A673 (cell line): Measurements from ENCODE around the gene JAKMIP1. TPM values are rescaled to one million over a fixed set of nuclear protein-coding genes. Genes with fewer than 3 reads are reported as not detected.

ENCODE experiments used
- BruUV-seq: library from RNA; stranded (reverse); fragments of 400-500 nt; replicated peaks from 2 replicates; lab custom pipeline; 2021; lab: Mats Ljungman, UMichigan
- CTCF ChIA-PET: fragments of 300-600 bp; sonication (Branson Sonifier 250); formaldehyde crosslinking; loops from one replicate; lab custom pipeline; 2022; ENCODE audit warnings: antibody characterized with exemption; lab: Charles Lee
- POLR2A ChIA-PET: fragments of 300-600 bp; sonication (Branson Sonifier 250); formaldehyde crosslinking; loops from one replicate; lab custom pipeline; 2022; ENCODE audit warnings: antibody characterized with exemption; ENCODE audit not compliant: low non-redundant PET; lab: Charles Lee
- DNase-seq: peaks from one replicate; pipeline ENCODE4 v3.0.0-alpha.2; 2015; ENCODE audit warnings: low spot score
- H3K27ac ChIP-seq: fragments of 200-600 bp; sonication (generic); 2 replicates; pipeline ENCODE4 v1.5.1; 2016; ENCODE audit warnings: mixed run types, low read depth, mild to moderate bottlenecking, mixed read lengths, antibody characterized with exemption, low read length; ENCODE audit not compliant: poor library complexity, severe bottlenecking
- H3K27me3 ChIP-seq: fragments of 200-600 bp; sonication (generic); replicated peaks from 2 replicates; pipeline ENCODE4 v1.6.1; 2017; ENCODE audit warnings: mixed run types, low read depth, mild to moderate bottlenecking, mixed read lengths, antibody characterized with exemption, low read length; ENCODE audit not compliant: insufficient read depth, poor library complexity
- H3K36me3 ChIP-seq: fragments of 200-600 bp; sonication (generic); 2 replicates; pipeline ENCODE4 v1.6.1; 2016; ENCODE audit warnings: mixed run types, mild to moderate bottlenecking, mixed read lengths, antibody characterized with exemption, low read length; ENCODE audit not compliant: insufficient read depth, poor library complexity, severe bottlenecking
- H3K4me1 ChIP-seq: fragments of 200-600 bp; sonication (generic); 2 replicates; pipeline ENCODE4 v1.6.1; 2017; ENCODE audit warnings: mixed run types, mild to moderate bottlenecking, mixed read lengths, antibody characterized with exemption, low read length; ENCODE audit not compliant: insufficient read depth, poor library complexity, severe bottlenecking
- H3K4me3 ChIP-seq: fragments of 200-600 bp; sonication (generic); 2 replicates; pipeline ENCODE4 v1.5.1; 2016; ENCODE audit warnings: low read depth, mixed run types, mild to moderate bottlenecking, mixed read lengths, low read length; ENCODE audit not compliant: poor library complexity, severe bottlenecking
- H3K9me3 ChIP-seq: fragments of 200-600 bp; sonication (generic); 2 replicates; pipeline ENCODE4 v1.6.1; 2016; ENCODE audit warnings: mixed run types, low read depth, mild to moderate bottlenecking, mixed read lengths, antibody characterized with exemption, low read length; ENCODE audit not compliant: poor library complexity, severe bottlenecking
- EZH2 ChIP-seq: fragments of 200-600 bp; sonication (generic); IDR thresholded peaks from 2 replicates; pipeline ENCODE4 v1.6.1; 2017; ENCODE audit warnings: borderline replicate concordance, low read depth, mild to moderate bottlenecking, mixed read lengths, antibody characterized with exemption, low read length; ENCODE audit not compliant: poor library complexity, severe bottlenecking
- intact Hi-C: fragments of 100-400 bp; cut with micrococcal nuclease; formaldehyde crosslinking; loops from one replicate; pipeline ENCODE4 v1.10.0; 2022; ENCODE audit not compliant: unreplicated experiment
- total RNA-seq: library from RNA; stranded (reverse); gene quantifications from 2 replicates; pipeline ENCODE4 v1.2.3, GENCODE V29; 2021
- TF ChIP-seq, protein P1 (sequence below): fragments of 300-800, 200-600 bp; sonication (generic); conservative IDR thresholded peaks from 2 replicates; pipeline ENCODE4 v1.5.1; 2017; ENCODE audit warnings: low read depth, mild to moderate bottlenecking, antibody characterized with exemption, low read length, moderate library complexity, mixed read lengths

The JAKMIP1 gene
- total RNA-seq, 1 experiment from 2014 or later = not detected

DNA sequence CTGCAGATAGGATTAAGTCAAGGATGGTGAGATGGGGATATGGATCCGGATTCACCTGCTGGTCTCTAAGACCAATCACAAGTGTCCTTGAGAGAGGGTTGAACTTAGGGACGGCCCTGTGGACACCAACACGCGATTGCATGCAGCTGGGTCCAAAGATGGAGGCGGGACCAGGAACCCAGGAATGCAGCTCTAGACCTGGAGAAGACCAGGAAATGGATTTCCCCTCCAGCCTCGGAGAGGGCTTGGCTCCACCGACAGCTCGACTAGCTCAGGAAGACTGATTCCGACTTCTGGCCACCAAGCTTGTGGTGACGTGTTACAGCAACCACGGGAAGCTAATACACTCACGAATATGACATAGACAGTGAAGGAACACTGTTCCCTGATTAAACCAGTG lies 186.8 kb downstream of the JAKMIP1 start:
- BruUV-seq = no TSS peak
- Histone ChIP-seq H3K36me3 (no peaks in the 10 kb centered on the region), H3K4me3 (no peak overlapping the region), H3K27ac (no peak overlapping the region), H3K9me3 (no peaks in the 10 kb centered on the region), H3K4me1 (no peaks in the 10 kb centered on the region), H3K27me3 (peaks cover 23% of the 10 kb centered on the region)
- intact Hi-C loops = no loop called here
- DNase-seq = no peak
- POLR2A ChIA-PET = no interaction called here
- TF ChIP-seq EZH2 = no peak
- TF ChIP-seq, protein P1, sequence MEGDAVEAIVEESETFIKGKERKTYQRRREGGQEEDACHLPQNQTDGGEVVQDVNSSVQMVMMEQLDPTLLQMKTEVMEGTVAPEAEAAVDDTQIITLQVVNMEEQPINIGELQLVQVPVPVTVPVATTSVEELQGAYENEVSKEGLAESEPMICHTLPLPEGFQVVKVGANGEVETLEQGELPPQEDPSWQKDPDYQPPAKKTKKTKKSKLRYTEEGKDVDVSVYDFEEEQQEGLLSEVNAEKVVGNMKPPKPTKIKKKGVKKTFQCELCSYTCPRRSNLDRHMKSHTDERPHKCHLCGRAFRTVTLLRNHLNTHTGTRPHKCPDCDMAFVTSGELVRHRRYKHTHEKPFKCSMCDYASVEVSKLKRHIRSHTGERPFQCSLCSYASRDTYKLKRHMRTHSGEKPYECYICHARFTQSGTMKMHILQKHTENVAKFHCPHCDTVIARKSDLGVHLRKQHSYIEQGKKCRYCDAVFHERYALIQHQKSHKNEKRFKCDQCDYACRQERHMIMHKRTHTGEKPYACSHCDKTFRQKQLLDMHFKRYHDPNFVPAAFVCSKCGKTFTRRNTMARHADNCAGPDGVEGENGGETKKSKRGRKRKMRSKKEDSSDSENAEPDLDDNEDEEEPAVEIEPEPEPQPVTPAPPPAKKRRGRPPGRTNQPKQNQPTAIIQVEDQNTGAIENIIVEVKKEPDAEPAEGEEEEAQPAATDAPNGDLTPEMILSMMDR = no peak
- CTCF ChIA-PET = no interaction called here

DNA sequence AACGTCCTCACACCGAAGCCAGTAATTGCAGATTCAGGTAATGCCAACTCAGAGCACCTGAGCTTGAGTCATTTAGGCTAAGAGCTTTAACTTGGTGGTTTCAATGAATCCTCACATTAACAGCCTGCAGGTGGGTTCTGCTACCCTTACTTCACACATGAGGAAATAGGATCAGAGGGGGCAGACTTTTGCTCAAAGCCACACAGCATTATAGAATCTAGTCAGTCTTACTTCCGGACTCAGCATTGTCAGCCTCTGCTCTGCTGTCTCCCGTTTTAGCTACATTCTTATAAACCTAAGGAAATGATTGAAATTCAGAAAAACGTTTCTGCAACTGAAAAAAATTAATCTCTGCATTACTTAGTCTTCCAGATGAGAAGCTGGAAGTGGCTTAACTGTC lies 188.1 kb downstream of the JAKMIP1 start:
- H3K27ac ChIP-seq = no peak overlapping the region
- POLR2A ChIA-PET = no interaction called here
- intact Hi-C loops = no loop called here
- no peaks in the 10 kb centered on the region for H3K4me1 ChIP-seq
- H3K36me3 ChIP-seq = no peaks in the 10 kb centered on the region
- CTCF ChIA-PET = no interaction called here
- no peak overlapping the region for H3K4me3 ChIP-seq
- no TSS peak for BruUV-seq
- TF ChIP-seq, protein P1 = no peak
- no peak for TF ChIP-seq EZH2
- no peaks in the 10 kb centered on the region for H3K9me3 ChIP-seq
- DNase-seq = no peak
- peaks cover 28% of the 10 kb centered on the region for H3K27me3 ChIP-seq

DNA sequence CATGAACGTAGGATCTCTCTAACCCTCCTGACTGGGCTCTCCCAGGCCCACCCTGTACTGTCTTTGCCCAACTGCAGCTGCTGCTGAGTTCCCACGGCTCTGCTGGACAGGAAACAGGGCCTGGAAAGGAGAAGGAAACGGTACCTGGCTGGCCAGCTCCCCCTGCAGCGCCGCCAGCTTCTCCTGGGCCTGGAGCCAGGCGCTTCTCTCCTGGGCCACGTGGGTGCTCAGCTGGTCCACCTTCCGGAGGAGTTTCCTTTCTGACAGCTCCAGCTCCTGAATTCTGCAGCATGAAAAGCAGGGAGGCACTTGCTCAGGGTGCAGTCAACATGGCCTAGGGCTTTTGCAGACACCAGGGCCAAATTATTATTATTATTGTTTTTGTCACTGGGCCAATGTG lies 188.7 kb downstream of the JAKMIP1 start:
- Histone ChIP-seq H3K27me3 (peaks cover 32% of the 10 kb centered on the region), H3K27ac (no peak overlapping the region), H3K36me3 (no peaks in the 10 kb centered on the region), H3K4me1 (no peaks in the 10 kb centered on the region), H3K4me3 (no peak overlapping the region), H3K9me3 (no peaks in the 10 kb centered on the region)
- intact Hi-C loops = no loop called here
- TF ChIP-seq, protein P1 = no peak
- TF ChIP-seq EZH2 = no peak
- ChIA-PET POLR2A (no interaction called here), CTCF (no interaction called here)
- DNase-seq = no peak
- BruUV-seq = no TSS peak
